ENCODE results near the gene WDFY4. TPM values are rescaled to one million over a fixed set of nuclear protein-coding genes. Genes with fewer than 3 reads are reported as not detected.

WDFY4 gene
- total and polyA plus RNA-seq, 2 donors = 13.0 to 25.1 TPM

- Histone ChIP-seq H3K36me3 (ENCODE audit: control insufficient read depth in 2 of 2, insufficient read depth in 2 of 2, low read length in 1 of 2) (no peaks in the 10 kb centered on the region), H3K9me3 (ENCODE audit: control insufficient read depth in 2 of 2, insufficient read depth in 1 of 2, low read length in 1 of 2) (no peaks in the 10 kb centered on the region), H3K27me3 (ENCODE audit: control insufficient read depth in 2 of 2, insufficient read depth in 1 of 2, low read length in 1 of 2) (no peaks in the 10 kb centered on the region), H3K4me1 (ENCODE audit: control insufficient read depth in 2 of 2, insufficient read depth in 2 of 2, low read length in 2 of 2) (peaks cover 0 to 3% of the 10 kb centered on the region in 2 donors), H3K4me3 (ENCODE audit: low read length in 2 of 2) (no peak overlapping the region), H3K27ac (ENCODE audit: low read depth in 1 of 2, low read length in 1 of 2) (no peak overlapping the region)
- WGBS = 88% methylated on average over 10 of the region's 10 CpGs
- no peak for DNase-seq (ENCODE audit: low read depth in 6 of 9, low spot score in 9 of 9)
These were observed 263.2 kb downstream of the WDFY4 start for GRCh38 chr10:48947690-48948469.

GRCh38 chr10:48948470-48949037, 263.9 kb downstream of the WDFY4 start:
- H3K9me3 ChIP-seq (ENCODE audit: control insufficient read depth in 2 of 2, insufficient read depth in 1 of 2, low read length in 1 of 2) = no peaks in the 10 kb centered on the region
- no peaks in the 10 kb centered on the region for H3K36me3 ChIP-seq (ENCODE audit: control insufficient read depth in 2 of 2, insufficient read depth in 2 of 2, low read length in 1 of 2)
- no peaks in the 10 kb centered on the region for H3K27me3 ChIP-seq (ENCODE audit: control insufficient read depth in 2 of 2, insufficient read depth in 1 of 2, low read length in 1 of 2)
- no peak overlapping the region for H3K4me3 ChIP-seq (ENCODE audit: low read length in 2 of 2)
- no peak overlapping the region for H3K27ac ChIP-seq (ENCODE audit: low read depth in 1 of 2, low read length in 1 of 2)
- no peak for DNase-seq (ENCODE audit: low read depth in 6 of 9, low spot score in 9 of 9)
- H3K4me1 ChIP-seq (ENCODE audit: control insufficient read depth in 2 of 2, insufficient read depth in 2 of 2, low read length in 2 of 2) = peaks cover 0 to 7% of the 10 kb centered on the region in 2 donors
- WGBS = 96% methylated on average over 2 of the region's 2 CpGs

GRCh38 chr10:48951707-48952106, 267.0 kb downstream of the WDFY4 start:
- no peak for DNase-seq (ENCODE audit: low read depth in 6 of 9, low spot score in 9 of 9)
- H3K4me1 ChIP-seq (ENCODE audit: control insufficient read depth in 2 of 2, insufficient read depth in 2 of 2, low read length in 2 of 2) = peaks cover 0 to 7% of the 10 kb centered on the region in 2 donors
- H3K27me3 ChIP-seq (ENCODE audit: control insufficient read depth in 2 of 2, insufficient read depth in 1 of 2, low read length in 1 of 2) = no peaks in the 10 kb centered on the region
- WGBS = 95% methylated on average over 7 of the region's 7 CpGs
- H3K4me3 ChIP-seq (ENCODE audit: low read length in 2 of 2) = no peak overlapping the region
- no peak overlapping the region for H3K27ac ChIP-seq (ENCODE audit: low read depth in 1 of 2, low read length in 1 of 2)
- H3K36me3 ChIP-seq (ENCODE audit: control insufficient read depth in 2 of 2, insufficient read depth in 2 of 2, low read length in 1 of 2) = no peaks in the 10 kb centered on the region
- H3K9me3 ChIP-seq (ENCODE audit: control insufficient read depth in 2 of 2, insufficient read depth in 1 of 2, low read length in 1 of 2) = no peaks in the 10 kb centered on the region

- Histone ChIP-seq H3K27me3 (ENCODE audit: control insufficient read depth in 2 of 2, insufficient read depth in 1 of 2, low read length in 1 of 2) (no peaks in the 10 kb centered on the region), H3K36me3 (ENCODE audit: control insufficient read depth in 2 of 2, insufficient read depth in 2 of 2, low read length in 1 of 2) (no peaks in the 10 kb centered on the region), H3K9me3 (ENCODE audit: control insufficient read depth in 2 of 2, insufficient read depth in 1 of 2, low read length in 1 of 2) (no peaks in the 10 kb centered on the region), H3K4me1 (ENCODE audit: control insufficient read depth in 2 of 2, insufficient read depth in 2 of 2, low read length in 2 of 2) (peaks cover 0 to 7% of the 10 kb centered on the region in 2 donors), H3K4me3 (ENCODE audit: low read length in 2 of 2) (no peak overlapping the region), H3K27ac (ENCODE audit: low read depth in 1 of 2, low read length in 1 of 2) (no peak overlapping the region)
- no peak for DNase-seq (ENCODE audit: low read depth in 6 of 9, low spot score in 9 of 9)
- WGBS = 98% methylated on average over 16 of the region's 16 CpGs
These were observed 272.9 kb downstream of the WDFY4 start for GRCh38 chr10:48957361-48958151.

GRCh38 chr10:48958598-48959190, 274.0 kb downstream of the WDFY4 start:
- no peak overlapping the region for H3K27ac ChIP-seq (ENCODE audit: low read depth in 1 of 2, low read length in 1 of 2)
- no peaks in the 10 kb centered on the region for H3K4me1 ChIP-seq (ENCODE audit: control insufficient read depth in 2 of 2, insufficient read depth in 2 of 2, low read length in 2 of 2)
- H3K9me3 ChIP-seq (ENCODE audit: control insufficient read depth in 2 of 2, insufficient read depth in 1 of 2, low read length in 1 of 2) = no peaks in the 10 kb centered on the region
- no peak overlapping the region for H3K4me3 ChIP-seq (ENCODE audit: low read length in 2 of 2)
- H3K36me3 ChIP-seq (ENCODE audit: control insufficient read depth in 2 of 2, insufficient read depth in 2 of 2, low read length in 1 of 2) = no peaks in the 10 kb centered on the region
- 92% methylated on average over 1 of the region's 1 CpG for WGBS
- DNase-seq (ENCODE audit: low read depth in 6 of 9, low spot score in 9 of 9) = no peak
- no peaks in the 10 kb centered on the region for H3K27me3 ChIP-seq (ENCODE audit: control insufficient read depth in 2 of 2, insufficient read depth in 1 of 2, low read length in 1 of 2)

- H3K4me3 ChIP-seq (ENCODE audit: low read length in 2 of 2) = no peak overlapping the region
- H3K36me3 ChIP-seq (ENCODE audit: control insufficient read depth in 2 of 2, insufficient read depth in 2 of 2, low read length in 1 of 2) = no peaks in the 10 kb centered on the region
- H3K4me1 ChIP-seq (ENCODE audit: control insufficient read depth in 2 of 2, insufficient read depth in 2 of 2, low read length in 2 of 2) = no peaks in the 10 kb centered on the region
- no peaks in the 10 kb centered on the region for H3K9me3 ChIP-seq (ENCODE audit: control insufficient read depth in 2 of 2, insufficient read depth in 1 of 2, low read length in 1 of 2)
- DNase-seq (ENCODE audit: low read depth in 6 of 9, low spot score in 9 of 9) = no peak
- no peaks in the 10 kb centered on the region for H3K27me3 ChIP-seq (ENCODE audit: control insufficient read depth in 2 of 2, insufficient read depth in 1 of 2, low read length in 1 of 2)
- WGBS = 97% methylated on average over 1 of the region's 1 CpG
- no peak overlapping the region for H3K27ac ChIP-seq (ENCODE audit: low read depth in 1 of 2, low read length in 1 of 2)
These were observed 279.4 kb downstream of the WDFY4 start for GRCh38 chr10:48964038-48964437.

- H3K27ac ChIP-seq (ENCODE audit: low read depth in 1 of 2, low read length in 1 of 2) = no peak overlapping the region
- no peaks in the 10 kb centered on the region for H3K27me3 ChIP-seq (ENCODE audit: control insufficient read depth in 2 of 2, insufficient read depth in 1 of 2, low read length in 1 of 2)
- DNase-seq (ENCODE audit: low read depth in 6 of 9, low spot score in 9 of 9) = no peak
- H3K4me3 ChIP-seq (ENCODE audit: low read length in 2 of 2) = no peak overlapping the region
- no peaks in the 10 kb centered on the region for H3K36me3 ChIP-seq (ENCODE audit: control insufficient read depth in 2 of 2, insufficient read depth in 2 of 2, low read length in 1 of 2)
- H3K9me3 ChIP-seq (ENCODE audit: control insufficient read depth in 2 of 2, insufficient read depth in 1 of 2, low read length in 1 of 2) = no peaks in the 10 kb centered on the region
- no peaks in the 10 kb centered on the region for H3K4me1 ChIP-seq (ENCODE audit: control insufficient read depth in 2 of 2, insufficient read depth in 2 of 2, low read length in 2 of 2)
- WGBS = 97% methylated on average over 4 of the region's 4 CpGs
These were observed 280.8 kb downstream of the WDFY4 start for GRCh38 chr10:48965460-48965859.

- H3K4me3 ChIP-seq (ENCODE audit: low read length in 2 of 2) = no peak overlapping the region
- no peaks in the 10 kb centered on the region for H3K9me3 ChIP-seq (ENCODE audit: control insufficient read depth in 2 of 2, insufficient read depth in 1 of 2, low read length in 1 of 2)
- 94% methylated on average over 3 of the region's 3 CpGs for WGBS
- no peaks in the 10 kb centered on the region for H3K36me3 ChIP-seq (ENCODE audit: control insufficient read depth in 2 of 2, insufficient read depth in 2 of 2, low read length in 1 of 2)
- H3K27me3 ChIP-seq (ENCODE audit: control insufficient read depth in 2 of 2, insufficient read depth in 1 of 2, low read length in 1 of 2) = no peaks in the 10 kb centered on the region
- no peak overlapping the region for H3K27ac ChIP-seq (ENCODE audit: low read depth in 1 of 2, low read length in 1 of 2)
- DNase-seq (ENCODE audit: low read depth in 6 of 9, low spot score in 9 of 9) = no peak
- no peaks in the 10 kb centered on the region for H3K4me1 ChIP-seq (ENCODE audit: control insufficient read depth in 2 of 2, insufficient read depth in 2 of 2, low read length in 2 of 2)
These were observed 283.4 kb downstream of the WDFY4 start for GRCh38 chr10:48968036-48968435.

GRCh38 chr10:48970046-48970445, 285.4 kb downstream of the WDFY4 start:
- no peak for DNase-seq (ENCODE audit: low read depth in 6 of 9, low spot score in 9 of 9)
- H3K27me3 ChIP-seq (ENCODE audit: control insufficient read depth in 2 of 2, insufficient read depth in 1 of 2, low read length in 1 of 2) = no peaks in the 10 kb centered on the region
- no peak overlapping the region for H3K4me3 ChIP-seq (ENCODE audit: low read length in 2 of 2)
- H3K9me3 ChIP-seq (ENCODE audit: control insufficient read depth in 2 of 2, insufficient read depth in 1 of 2, low read length in 1 of 2) = no peaks in the 10 kb centered on the region
- no peak overlapping the region for H3K27ac ChIP-seq (ENCODE audit: low read depth in 1 of 2, low read length in 1 of 2)
- H3K36me3 ChIP-seq (ENCODE audit: control insufficient read depth in 2 of 2, insufficient read depth in 2 of 2, low read length in 1 of 2) = no peaks in the 10 kb centered on the region
- no peaks in the 10 kb centered on the region for H3K4me1 ChIP-seq (ENCODE audit: control insufficient read depth in 2 of 2, insufficient read depth in 2 of 2, low read length in 2 of 2)
- 97% methylated on average over 14 of the region's 14 CpGs for WGBS
